K562 (cell line): ENCODE data around the gene ACSS2. TPM values are rescaled to one million over a fixed set of nuclear protein-coding genes. Genes with fewer than 3 reads are reported as not detected.

Experiments
- CHD1 ChIP-seq: fragments of 200-600 bp; sonication (generic); IDR thresholded peaks from one replicate; pipeline ENCODE4 v1.6.1; 2012; ENCODE audit warnings: mild to moderate bottlenecking, moderate library complexity, low read length, inconsistent platforms
- KLF1 ChIP-seq: fragments of 450-650 bp; IDR thresholded peaks from 2 replicates; pipeline ENCODE4 v1.6.1; 2016; ENCODE audit warnings: missing genetic modification characterization, missing compliant biosample characterization
- LARP7 ChIP-seq: fragments of 450-650 bp; IDR thresholded peaks from 2 replicates; pipeline ENCODE4 v1.6.1; 2016
- MEF2D ChIP-seq: conservative IDR thresholded peaks from 2 replicates; pipeline ENCODE4 v1.6.1; 2016; ENCODE audit warnings: low read depth, missing genetic modification characterization, missing compliant biosample characterization
- PHB ChIP-seq: fragments of 250-450 bp; sonication (Bioruptor Pico); IDR thresholded peaks from 2 replicates; pipeline ENCODE4 v1.5.0; 2021
- ZNF79 ChIP-seq: fragments of 250-450 bp; sonication (Bioruptor Pico); IDR thresholded peaks from 2 replicates; pipeline ENCODE4 v1.4.0; 2020; ENCODE audit warnings: low read depth, mild to moderate bottlenecking, moderate library complexity
- polyA plus RNA-seq, 8 experiments: library from polyadenylated mRNA; depleted of rRNA in 4 of 8; stranded (reverse) in 5 of 8; unstranded in 3 of 8; fragments of >200 nt; fragmentation: Nextera tagmentation in 2 of 8; fragmentation: Illumina TruSeq in 1 of 8; extraction: Ambion mirVana in 2 of 8; extraction: Trizol in 1 of 8; gene quantifications; 2 replicates each; pipeline versions ENCODE4 v1.2.1 to v1.2.3, GENCODE V29; 2011 to 2014; ENCODE audit warnings: inconsistent platforms in 1 of 8, missing spikeins in 1 of 8
- total RNA-seq, 7 experiments: library from RNA; depleted of rRNA in 6 of 7; stranded (reverse); fragments of >200 nt in 6 of 7; fragmentation: Illumina TruSeq in 2 of 7; extraction: Trizol in 2 of 7; gene quantifications; 2 replicates each; pipeline versions ENCODE4 v1.2.1 to v1.2.3, GENCODE V29; 2011 to 2021; ENCODE audit warnings: low replicate concordance in 1 of 7
- TF ChIP-seq, protein P1 (sequence below): sonication (generic); formaldehyde crosslinking; IDR thresholded peaks from 2 replicates; pipeline ENCODE4 v1.8.0; 2022; ENCODE audit warnings: mild to moderate bottlenecking, low read depth, missing genetic modification reagents
- TF ChIP-seq, protein P2 (sequence below): fragments of 250-450 bp; sonication (Bioruptor Pico); IDR thresholded peaks from 2 replicates; pipeline ENCODE4 v1.9.0; 2021; ENCODE audit warnings: mild to moderate bottlenecking
- TF ChIP-seq, protein P3 (sequence below): fragments of 250-450 bp; sonication (Bioruptor Pico); IDR thresholded peaks from 2 replicates; pipeline ENCODE4 v1.8.0; 2022; ENCODE audit warnings: inconsistent platforms
- TF ChIP-seq, protein P4 (sequence below): fragments of 250-450 bp; sonication (Bioruptor Pico); IDR thresholded peaks from 2 replicates; pipeline ENCODE4 v1.5.1; 2021; ENCODE audit warnings: mild to moderate bottlenecking
- TF ChIP-seq, protein P5 (sequence below): fragments of 200-600 bp; sonication (generic); IDR thresholded peaks from one replicate; pipeline ENCODE4 v1.6.1; 2012; ENCODE audit warnings: mild to moderate bottlenecking, low read depth, low read length, inconsistent platforms

ACSS2 gene
- total and polyA plus RNA-seq, 9 of the 15 experiments (the other 6 are each of a cell fraction or from before 2014, with no cell fraction given): 21.9 to 246 (median 66.2) TPM

DNA sequence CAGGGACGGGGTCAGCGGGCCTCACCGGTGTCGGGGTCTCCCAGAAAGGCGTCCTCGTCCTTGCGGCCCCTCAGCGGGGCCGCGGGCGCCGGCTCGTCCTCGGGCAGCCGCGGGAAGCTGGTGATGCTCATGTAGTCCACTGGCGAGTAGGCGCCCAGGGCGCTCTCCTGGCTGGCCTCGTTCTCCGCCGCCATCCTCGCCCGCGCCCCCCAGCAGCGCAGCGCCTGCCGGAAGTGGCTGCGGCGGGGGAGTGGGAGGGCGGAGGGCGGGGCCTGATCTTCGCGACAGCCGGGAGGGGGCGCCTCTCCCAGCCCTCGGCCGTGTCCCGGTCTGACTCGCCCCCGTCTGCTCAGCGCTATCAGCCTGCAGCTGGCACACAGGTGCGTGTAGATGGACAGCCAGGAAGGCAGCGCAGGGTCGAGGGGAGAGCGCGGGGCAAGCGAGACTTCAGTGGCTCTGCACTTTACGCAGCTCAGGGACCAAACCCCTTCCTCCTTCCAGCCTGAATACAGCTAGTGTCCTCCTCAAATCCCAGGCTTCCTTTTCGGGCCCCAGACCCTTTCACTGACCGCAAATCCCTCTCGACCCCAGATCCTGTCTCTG lies 3.7 kb upstream of the ACSS2 start, which contains the start of gene GGT7 (continued):
- TF ChIP-seq, protein P1, sequence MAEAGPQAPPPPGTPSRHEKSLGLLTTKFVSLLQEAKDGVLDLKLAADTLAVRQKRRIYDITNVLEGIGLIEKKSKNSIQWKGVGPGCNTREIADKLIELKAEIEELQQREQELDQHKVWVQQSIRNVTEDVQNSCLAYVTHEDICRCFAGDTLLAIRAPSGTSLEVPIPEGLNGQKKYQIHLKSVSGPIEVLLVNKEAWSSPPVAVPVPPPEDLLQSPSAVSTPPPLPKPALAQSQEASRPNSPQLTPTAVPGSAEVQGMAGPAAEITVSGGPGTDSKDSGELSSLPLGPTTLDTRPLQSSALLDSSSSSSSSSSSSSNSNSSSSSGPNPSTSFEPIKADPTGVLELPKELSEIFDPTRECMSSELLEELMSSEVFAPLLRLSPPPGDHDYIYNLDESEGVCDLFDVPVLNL: no peak
- no peak for TF ChIP-seq MEF2D
- peak; percentile 31 for TF ChIP-seq CHD1
- TF ChIP-seq PHB (CRISPR knock-in tag): no peak
- TF ChIP-seq, protein P2, sequence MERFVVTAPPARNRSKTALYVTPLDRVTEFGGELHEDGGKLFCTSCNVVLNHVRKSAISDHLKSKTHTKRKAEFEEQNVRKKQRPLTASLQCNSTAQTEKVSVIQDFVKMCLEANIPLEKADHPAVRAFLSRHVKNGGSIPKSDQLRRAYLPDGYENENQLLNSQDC (CRISPR knock-in tag): no peak
- TF ChIP-seq, protein P3, sequence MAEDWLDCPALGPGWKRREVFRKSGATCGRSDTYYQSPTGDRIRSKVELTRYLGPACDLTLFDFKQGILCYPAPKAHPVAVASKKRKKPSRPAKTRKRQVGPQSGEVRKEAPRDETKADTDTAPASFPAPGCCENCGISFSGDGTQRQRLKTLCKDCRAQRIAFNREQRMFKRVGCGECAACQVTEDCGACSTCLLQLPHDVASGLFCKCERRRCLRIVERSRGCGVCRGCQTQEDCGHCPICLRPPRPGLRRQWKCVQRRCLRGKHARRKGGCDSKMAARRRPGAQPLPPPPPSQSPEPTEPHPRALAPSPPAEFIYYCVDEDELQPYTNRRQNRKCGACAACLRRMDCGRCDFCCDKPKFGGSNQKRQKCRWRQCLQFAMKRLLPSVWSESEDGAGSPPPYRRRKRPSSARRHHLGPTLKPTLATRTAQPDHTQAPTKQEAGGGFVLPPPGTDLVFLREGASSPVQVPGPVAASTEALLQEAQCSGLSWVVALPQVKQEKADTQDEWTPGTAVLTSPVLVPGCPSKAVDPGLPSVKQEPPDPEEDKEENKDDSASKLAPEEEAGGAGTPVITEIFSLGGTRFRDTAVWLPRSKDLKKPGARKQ (CRISPR knock-in tag): no peak
- TF ChIP-seq, protein P4, sequence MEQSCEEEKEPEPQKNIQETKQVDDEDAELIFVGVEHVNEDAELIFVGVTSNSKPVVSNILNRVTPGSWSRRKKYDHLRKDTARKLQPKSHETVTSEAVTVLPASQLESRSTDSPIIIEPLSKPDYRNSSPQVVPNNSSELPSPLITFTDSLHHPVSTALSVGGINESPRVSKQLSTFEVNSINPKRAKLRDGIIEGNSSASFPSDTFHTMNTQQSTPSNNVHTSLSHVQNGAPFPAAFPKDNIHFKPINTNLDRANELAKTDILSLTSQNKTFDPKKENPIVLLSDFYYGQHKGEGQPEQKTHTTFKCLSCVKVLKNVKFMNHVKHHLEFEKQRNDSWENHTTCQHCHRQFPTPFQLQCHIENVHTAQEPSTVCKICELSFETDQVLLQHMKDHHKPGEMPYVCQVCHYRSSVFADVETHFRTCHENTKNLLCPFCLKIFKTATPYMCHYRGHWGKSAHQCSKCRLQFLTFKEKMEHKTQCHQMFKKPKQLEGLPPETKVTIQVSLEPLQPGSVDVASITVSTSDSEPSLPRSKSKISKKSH (CRISPR knock-in tag): no peak
- no peak for TF ChIP-seq KLF1 (tag)
- TF ChIP-seq, protein P5, sequence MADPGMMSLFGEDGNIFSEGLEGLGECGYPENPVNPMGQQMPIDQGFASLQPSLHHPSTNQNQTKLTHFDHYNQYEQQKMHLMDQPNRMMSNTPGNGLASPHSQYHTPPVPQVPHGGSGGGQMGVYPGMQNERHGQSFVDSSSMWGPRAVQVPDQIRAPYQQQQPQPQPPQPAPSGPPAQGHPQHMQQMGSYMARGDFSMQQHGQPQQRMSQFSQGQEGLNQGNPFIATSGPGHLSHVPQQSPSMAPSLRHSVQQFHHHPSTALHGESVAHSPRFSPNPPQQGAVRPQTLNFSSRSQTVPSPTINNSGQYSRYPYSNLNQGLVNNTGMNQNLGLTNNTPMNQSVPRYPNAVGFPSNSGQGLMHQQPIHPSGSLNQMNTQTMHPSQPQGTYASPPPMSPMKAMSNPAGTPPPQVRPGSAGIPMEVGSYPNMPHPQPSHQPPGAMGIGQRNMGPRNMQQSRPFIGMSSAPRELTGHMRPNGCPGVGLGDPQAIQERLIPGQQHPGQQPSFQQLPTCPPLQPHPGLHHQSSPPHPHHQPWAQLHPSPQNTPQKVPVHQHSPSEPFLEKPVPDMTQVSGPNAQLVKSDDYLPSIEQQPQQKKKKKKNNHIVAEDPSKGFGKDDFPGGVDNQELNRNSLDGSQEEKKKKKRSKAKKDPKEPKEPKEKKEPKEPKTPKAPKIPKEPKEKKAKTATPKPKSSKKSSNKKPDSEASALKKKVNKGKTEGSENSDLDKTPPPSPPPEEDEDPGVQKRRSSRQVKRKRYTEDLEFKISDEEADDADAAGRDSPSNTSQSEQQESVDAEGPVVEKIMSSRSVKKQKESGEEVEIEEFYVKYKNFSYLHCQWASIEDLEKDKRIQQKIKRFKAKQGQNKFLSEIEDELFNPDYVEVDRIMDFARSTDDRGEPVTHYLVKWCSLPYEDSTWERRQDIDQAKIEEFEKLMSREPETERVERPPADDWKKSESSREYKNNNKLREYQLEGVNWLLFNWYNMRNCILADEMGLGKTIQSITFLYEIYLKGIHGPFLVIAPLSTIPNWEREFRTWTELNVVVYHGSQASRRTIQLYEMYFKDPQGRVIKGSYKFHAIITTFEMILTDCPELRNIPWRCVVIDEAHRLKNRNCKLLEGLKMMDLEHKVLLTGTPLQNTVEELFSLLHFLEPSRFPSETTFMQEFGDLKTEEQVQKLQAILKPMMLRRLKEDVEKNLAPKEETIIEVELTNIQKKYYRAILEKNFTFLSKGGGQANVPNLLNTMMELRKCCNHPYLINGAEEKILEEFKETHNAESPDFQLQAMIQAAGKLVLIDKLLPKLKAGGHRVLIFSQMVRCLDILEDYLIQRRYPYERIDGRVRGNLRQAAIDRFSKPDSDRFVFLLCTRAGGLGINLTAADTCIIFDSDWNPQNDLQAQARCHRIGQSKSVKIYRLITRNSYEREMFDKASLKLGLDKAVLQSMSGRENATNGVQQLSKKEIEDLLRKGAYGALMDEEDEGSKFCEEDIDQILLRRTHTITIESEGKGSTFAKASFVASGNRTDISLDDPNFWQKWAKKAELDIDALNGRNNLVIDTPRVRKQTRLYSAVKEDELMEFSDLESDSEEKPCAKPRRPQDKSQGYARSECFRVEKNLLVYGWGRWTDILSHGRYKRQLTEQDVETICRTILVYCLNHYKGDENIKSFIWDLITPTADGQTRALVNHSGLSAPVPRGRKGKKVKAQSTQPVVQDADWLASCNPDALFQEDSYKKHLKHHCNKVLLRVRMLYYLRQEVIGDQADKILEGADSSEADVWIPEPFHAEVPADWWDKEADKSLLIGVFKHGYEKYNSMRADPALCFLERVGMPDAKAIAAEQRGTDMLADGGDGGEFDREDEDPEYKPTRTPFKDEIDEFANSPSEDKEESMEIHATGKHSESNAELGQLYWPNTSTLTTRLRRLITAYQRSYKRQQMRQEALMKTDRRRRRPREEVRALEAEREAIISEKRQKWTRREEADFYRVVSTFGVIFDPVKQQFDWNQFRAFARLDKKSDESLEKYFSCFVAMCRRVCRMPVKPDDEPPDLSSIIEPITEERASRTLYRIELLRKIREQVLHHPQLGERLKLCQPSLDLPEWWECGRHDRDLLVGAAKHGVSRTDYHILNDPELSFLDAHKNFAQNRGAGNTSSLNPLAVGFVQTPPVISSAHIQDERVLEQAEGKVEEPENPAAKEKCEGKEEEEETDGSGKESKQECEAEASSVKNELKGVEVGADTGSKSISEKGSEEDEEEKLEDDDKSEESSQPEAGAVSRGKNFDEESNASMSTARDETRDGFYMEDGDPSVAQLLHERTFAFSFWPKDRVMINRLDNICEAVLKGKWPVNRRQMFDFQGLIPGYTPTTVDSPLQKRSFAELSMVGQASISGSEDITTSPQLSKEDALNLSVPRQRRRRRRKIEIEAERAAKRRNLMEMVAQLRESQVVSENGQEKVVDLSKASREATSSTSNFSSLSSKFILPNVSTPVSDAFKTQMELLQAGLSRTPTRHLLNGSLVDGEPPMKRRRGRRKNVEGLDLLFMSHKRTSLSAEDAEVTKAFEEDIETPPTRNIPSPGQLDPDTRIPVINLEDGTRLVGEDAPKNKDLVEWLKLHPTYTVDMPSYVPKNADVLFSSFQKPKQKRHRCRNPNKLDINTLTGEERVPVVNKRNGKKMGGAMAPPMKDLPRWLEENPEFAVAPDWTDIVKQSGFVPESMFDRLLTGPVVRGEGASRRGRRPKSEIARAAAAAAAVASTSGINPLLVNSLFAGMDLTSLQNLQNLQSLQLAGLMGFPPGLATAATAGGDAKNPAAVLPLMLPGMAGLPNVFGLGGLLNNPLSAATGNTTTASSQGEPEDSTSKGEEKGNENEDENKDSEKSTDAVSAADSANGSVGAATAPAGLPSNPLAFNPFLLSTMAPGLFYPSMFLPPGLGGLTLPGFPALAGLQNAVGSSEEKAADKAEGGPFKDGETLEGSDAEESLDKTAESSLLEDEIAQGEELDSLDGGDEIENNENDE: no peak
- TF ChIP-seq LARP7: no peak
- no peak for TF ChIP-seq ZNF79
